Transverse colon (tissue), 3 donors: ENCODE data around the gene THSD4.

Source experiments
- POLR2A ChIP-seq: fragments of 450-650 bp; IDR thresholded peaks from one replicate; pipeline ENCODE4 v1.6.1; 2016; ENCODE audit warnings: antibody characterized with exemption, mild to moderate bottlenecking, moderate library complexity
- TF ChIP-seq, protein P1 (sequence below), 5 experiments: fragments of 200-600 bp in 3 of 5; fragments of 450-650 bp in 2 of 5; sonication (generic) in 3 of 5; IDR thresholded peaks; 1 replicate in 2 of 5; 2 replicates in 3 of 5; pipeline ENCODE4 v1.5.1; 2016 to 2017; ENCODE audit warnings: antibody characterized with exemption in 5 of 5, inconsistent platforms in 3 of 5, mild to moderate bottlenecking in 2 of 5, moderate library complexity in 1 of 5

GRCh38 chr15:71155534-71155933 is 40.3 kb downstream of the THSD4 start:
- TF ChIP-seq POLR2A: no peak
- TF ChIP-seq, protein P1, sequence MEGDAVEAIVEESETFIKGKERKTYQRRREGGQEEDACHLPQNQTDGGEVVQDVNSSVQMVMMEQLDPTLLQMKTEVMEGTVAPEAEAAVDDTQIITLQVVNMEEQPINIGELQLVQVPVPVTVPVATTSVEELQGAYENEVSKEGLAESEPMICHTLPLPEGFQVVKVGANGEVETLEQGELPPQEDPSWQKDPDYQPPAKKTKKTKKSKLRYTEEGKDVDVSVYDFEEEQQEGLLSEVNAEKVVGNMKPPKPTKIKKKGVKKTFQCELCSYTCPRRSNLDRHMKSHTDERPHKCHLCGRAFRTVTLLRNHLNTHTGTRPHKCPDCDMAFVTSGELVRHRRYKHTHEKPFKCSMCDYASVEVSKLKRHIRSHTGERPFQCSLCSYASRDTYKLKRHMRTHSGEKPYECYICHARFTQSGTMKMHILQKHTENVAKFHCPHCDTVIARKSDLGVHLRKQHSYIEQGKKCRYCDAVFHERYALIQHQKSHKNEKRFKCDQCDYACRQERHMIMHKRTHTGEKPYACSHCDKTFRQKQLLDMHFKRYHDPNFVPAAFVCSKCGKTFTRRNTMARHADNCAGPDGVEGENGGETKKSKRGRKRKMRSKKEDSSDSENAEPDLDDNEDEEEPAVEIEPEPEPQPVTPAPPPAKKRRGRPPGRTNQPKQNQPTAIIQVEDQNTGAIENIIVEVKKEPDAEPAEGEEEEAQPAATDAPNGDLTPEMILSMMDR (IDR thresholded peaks at IDR 0.05): no peak
